CD14-positive monocyte (primary cell): ENCODE measurements around the gene CXCR6. TPM values are rescaled to one million over a fixed set of nuclear protein-coding genes. Genes with fewer than 3 reads are reported as not detected.
A peak's percentile ranks its signal among the peaks of the same experiment; 100 is the strongest.

Source experiments
- DNase-seq, 3 donors: peaks; one replicate each; pipeline ENCODE4 v3.0.0-alpha.2; 2011 to 2022
- H2AFZ ChIP-seq: 2 replicates; pipeline ENCODE4 v1.6.0; 2012; ENCODE audit warnings: mild to moderate bottlenecking, low read depth, low read length, inconsistent platforms; ENCODE audit not compliant: insufficient read depth, poor library complexity, severe bottlenecking
- H3K27ac ChIP-seq, 2 donors: 1 replicate in 1 of 2; 2 replicates in 1 of 2; pipeline ENCODE4 v1.5.1; 2012 to 2013; ENCODE audit warnings: low read length in 2 of 2, control low read depth in 1 of 2, inconsistent platforms in 1 of 2, low read depth in 1 of 2, mild to moderate bottlenecking in 1 of 2
- H3K27me3 ChIP-seq, 2 donors: one replicate each; pipeline versions ENCODE4 v1.6.0 to v1.6.1; 2011 to 2013; ENCODE audit warnings: low read length in 2 of 2; ENCODE audit not compliant: control insufficient read depth in 2 of 2, insufficient read depth in 2 of 2
- H3K36me3 ChIP-seq, 2 donors: replicated peaks in 1 of 2; 1 replicate in 1 of 2; 2 replicates in 1 of 2; pipeline versions ENCODE4 v1.5.1 to v1.6.1; 2012 to 2013; ENCODE audit warnings: low read length in 2 of 2, control low read depth in 1 of 2, inconsistent platforms in 1 of 2, mild to moderate bottlenecking in 1 of 2; ENCODE audit not compliant: insufficient read depth in 2 of 2, control insufficient read depth in 1 of 2
- H3K4me1 ChIP-seq, 2 donors: 1 replicate in 1 of 2; 2 replicates in 1 of 2; pipeline versions ENCODE4 v1.5.1 to v1.6.1; 2012 to 2013; ENCODE audit warnings: low read length in 2 of 2, control low read depth in 1 of 2, inconsistent platforms in 1 of 2, mild to moderate bottlenecking in 1 of 2, moderate library complexity in 1 of 2; ENCODE audit not compliant: insufficient read depth in 2 of 2, control insufficient read depth in 1 of 2
- H3K4me2 ChIP-seq: replicated peaks from 2 replicates; pipeline ENCODE3; 2012; ENCODE audit warnings: low read length, moderate library complexity, mild to moderate bottlenecking; ENCODE audit not compliant: poor library complexity, severe bottlenecking; ENCODE audit errors: extremely low read depth
- H3K4me3 ChIP-seq, 3 experiments: fragments of 200-600 bp in 1 of 3; sonication (generic) in 1 of 3; replicated peaks in 1 of 3; 1 replicate in 2 of 3; 2 replicates in 1 of 3; pipeline ENCODE4 v1.5.1; 2011 to 2013; ENCODE audit warnings: low read length in 3 of 3, mild to moderate bottlenecking in 3 of 3, control low read depth in 2 of 3, low read depth in 2 of 3, inconsistent platforms in 1 of 3, moderate library complexity in 1 of 3
- H3K79me2 ChIP-seq: 2 replicates; pipeline ENCODE4 v1.6.0; 2012; ENCODE audit warnings: mild to moderate bottlenecking, control low read depth, inconsistent platforms, low read length, moderate library complexity; ENCODE audit not compliant: insufficient read depth
- H3K9ac ChIP-seq: 2 replicates; pipeline ENCODE4 v1.6.0; 2017; ENCODE audit warnings: low read length, mild to moderate bottlenecking; ENCODE audit not compliant: insufficient read depth, poor library complexity, severe bottlenecking
- H3K9me3 ChIP-seq, 2 donors: replicated peaks in 1 of 2; 1 replicate in 1 of 2; 2 replicates in 1 of 2; pipeline versions ENCODE4 v1.5.1 to v1.6.1; 2012 to 2013; ENCODE audit warnings: low read length in 2 of 2, control low read depth in 1 of 2; ENCODE audit not compliant: control insufficient read depth in 1 of 2, insufficient read depth in 1 of 2
- H4K20me1 ChIP-seq: 2 replicates; pipeline ENCODE4 v1.6.0; 2012; ENCODE audit warnings: mild to moderate bottlenecking, low read length, control low read depth, moderate library complexity; ENCODE audit not compliant: insufficient read depth
- H3K27ac Mint-ChIP-seq, 7 donors: one replicate each; pipeline ENCODE4 v1.8.0; 2020; ENCODE audit warnings: mild to moderate bottlenecking in 7 of 7, mixed read lengths in 7 of 7, moderate library complexity in 6 of 7, inconsistent platforms in 2 of 7
- H3K27me3 Mint-ChIP-seq, 3 donors: one replicate each; pipeline ENCODE4 v1.8.0; 2021 to 2022; ENCODE audit warnings: low read depth in 3 of 3, mild to moderate bottlenecking in 3 of 3, mixed read lengths in 3 of 3, moderate library complexity in 3 of 3, inconsistent platforms in 1 of 3
- H3K36me3 Mint-ChIP-seq, 2 donors: one replicate each; pipeline ENCODE4 v1.8.0; 2020; ENCODE audit warnings: mixed read lengths in 2 of 2, inconsistent platforms in 1 of 2, mild to moderate bottlenecking in 1 of 2
- H3K4me1 Mint-ChIP-seq: one replicate; pipeline ENCODE4 v1.8.0; 2020; ENCODE audit warnings: mild to moderate bottlenecking, mixed read lengths
- H3K4me3 Mint-ChIP-seq, 2 donors: one replicate each; pipeline ENCODE4 v1.8.0; 2020; ENCODE audit warnings: mild to moderate bottlenecking in 2 of 2, mixed read lengths in 2 of 2, moderate library complexity in 1 of 2
- H3K9me3 Mint-ChIP-seq, 7 donors: one replicate each; pipeline ENCODE4 v1.8.0; 2020 to 2022; ENCODE audit warnings: mixed read lengths in 7 of 7, mild to moderate bottlenecking in 6 of 7, moderate library complexity in 6 of 7, inconsistent platforms in 2 of 7
- WGBS: methylation state at CpG from one replicate; pipeline ENCODE4 v1.1.5; 2013; ENCODE audit warnings: missing lambda C conversion rate; ENCODE audit not compliant: insufficient coverage; 5-methylcytosine and 5-hydroxymethylcytosine counted together
- intact Hi-C, 2 donors: fragments of 100-400 bp; cut with micrococcal nuclease; formaldehyde crosslinking; loops; one replicate each; pipeline versions ENCODE4 v1.15.0 to v1.15.1; 2023
- polyA plus RNA-seq, 3 donors: library from polyadenylated mRNA; depleted of rRNA in 1 of 3; unstranded in 2 of 3; stranded (reverse) in 1 of 3; fragments of 300-500 nt in 2 of 3; fragments of >200 nt in 1 of 3; fragmentation: Illumina TruSeq in 2 of 3; gene quantifications; 1 replicate in 2 of 3; 2 replicates in 1 of 3; pipeline ENCODE4 v1.2.3, GENCODE V29; 2012 to 2021
- TF ChIP-seq, protein P1 (sequence below): fragments of 200-600 bp; IDR thresholded peaks from one replicate; pipeline ENCODE4 v1.8.0; 2022; ENCODE audit warnings: antibody characterized with exemption, mild to moderate bottlenecking

Gene CXCR6
- polyA plus RNA-seq, 3 donors, result 0.10 TPM; not detected in 2

DNA sequence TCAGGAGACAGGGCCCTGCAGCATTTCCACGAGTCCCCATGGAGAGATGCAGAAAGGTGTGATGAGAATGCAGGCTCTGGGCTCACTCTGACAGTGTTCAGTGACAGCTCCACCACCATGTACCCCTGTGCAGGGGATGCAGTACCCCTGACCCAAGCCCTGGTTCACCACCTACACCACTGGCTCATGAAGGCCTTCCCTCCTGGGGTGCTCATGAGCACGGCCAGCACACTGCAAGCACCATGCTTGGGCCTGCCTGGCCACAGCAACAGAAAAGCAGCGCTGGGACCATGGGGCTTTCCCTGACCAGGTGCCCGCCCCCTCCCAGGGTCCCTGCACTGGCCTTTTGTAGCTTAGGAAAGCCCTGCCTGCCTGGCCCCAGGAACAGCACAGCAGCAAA lies 6.2 kb downstream of the CXCR6 start:
- Histone ChIP-seq H3K4me1 (no peaks in the 10 kb centered on the region), H3K27ac (no peak overlapping the region), H3K27me3 (no peaks in the 10 kb centered on the region), H4K20me1 (no peaks in the 10 kb centered on the region), H3K36me3 (peaks cover 88 to 100% of the 10 kb centered on the region in 2 donors), H2AFZ (no peak overlapping the region), H3K4me2 (no peak overlapping the region), H3K4me3 (no peak overlapping the region), H3K79me2 (no peaks in the 10 kb centered on the region), H3K9me3 (no peaks in the 10 kb centered on the region), H3K9ac (no peak overlapping the region)
- 97% methylated on average over 4 of the region's 4 CpGs for WGBS
- Mint-ChIP-seq H3K27ac (peak overlapping the region in 1 of 7 donors; percentile 50), H3K27me3 (peaks cover 1 to 4% (median 2%) of the 10 kb centered on the region in 3 donors), H3K9me3 (no peaks in the 10 kb centered on the region), H3K36me3 (peaks cover 94 to 96% of the 10 kb centered on the region in 2 donors), H3K4me1 (no peaks in the 10 kb centered on the region), H3K4me3 (no peak overlapping the region)
- no peak for DNase-seq
- intact Hi-C loops, result no loop called here
- TF ChIP-seq, protein P1, sequence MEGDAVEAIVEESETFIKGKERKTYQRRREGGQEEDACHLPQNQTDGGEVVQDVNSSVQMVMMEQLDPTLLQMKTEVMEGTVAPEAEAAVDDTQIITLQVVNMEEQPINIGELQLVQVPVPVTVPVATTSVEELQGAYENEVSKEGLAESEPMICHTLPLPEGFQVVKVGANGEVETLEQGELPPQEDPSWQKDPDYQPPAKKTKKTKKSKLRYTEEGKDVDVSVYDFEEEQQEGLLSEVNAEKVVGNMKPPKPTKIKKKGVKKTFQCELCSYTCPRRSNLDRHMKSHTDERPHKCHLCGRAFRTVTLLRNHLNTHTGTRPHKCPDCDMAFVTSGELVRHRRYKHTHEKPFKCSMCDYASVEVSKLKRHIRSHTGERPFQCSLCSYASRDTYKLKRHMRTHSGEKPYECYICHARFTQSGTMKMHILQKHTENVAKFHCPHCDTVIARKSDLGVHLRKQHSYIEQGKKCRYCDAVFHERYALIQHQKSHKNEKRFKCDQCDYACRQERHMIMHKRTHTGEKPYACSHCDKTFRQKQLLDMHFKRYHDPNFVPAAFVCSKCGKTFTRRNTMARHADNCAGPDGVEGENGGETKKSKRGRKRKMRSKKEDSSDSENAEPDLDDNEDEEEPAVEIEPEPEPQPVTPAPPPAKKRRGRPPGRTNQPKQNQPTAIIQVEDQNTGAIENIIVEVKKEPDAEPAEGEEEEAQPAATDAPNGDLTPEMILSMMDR, result no peak

DNA sequence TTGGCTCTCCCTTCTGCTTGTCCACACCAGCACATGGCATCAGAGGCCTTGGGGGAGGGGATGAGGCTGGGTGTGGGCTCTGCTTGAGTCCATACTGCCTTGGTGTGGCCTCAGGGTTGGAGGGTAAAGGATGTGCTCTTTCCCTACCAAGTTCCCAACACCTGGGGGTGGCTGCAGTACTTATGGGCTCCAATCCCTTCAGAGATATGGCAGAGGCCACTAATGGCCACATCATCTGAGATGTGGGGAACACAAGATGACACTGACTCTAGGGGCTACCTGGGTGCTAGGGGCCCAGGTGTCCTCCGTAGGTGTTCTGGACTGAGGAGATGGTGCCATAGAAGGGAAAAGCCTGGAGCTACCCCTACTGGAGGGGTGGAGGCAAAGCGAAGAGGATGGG lies 6.9 kb downstream of the CXCR6 start:
- Histone ChIP-seq H3K4me2 (no peak overlapping the region), H3K4me3 (no peak overlapping the region), H3K27me3 (no peaks in the 10 kb centered on the region), H3K36me3 (peaks cover 95 to 100% of the 10 kb centered on the region in 2 donors), H3K9me3 (no peaks in the 10 kb centered on the region), H3K79me2 (no peaks in the 10 kb centered on the region), H3K9ac (no peak overlapping the region), H3K4me1 (no peaks in the 10 kb centered on the region), H3K27ac (no peak overlapping the region), H2AFZ (no peak overlapping the region), H4K20me1 (no peaks in the 10 kb centered on the region)
- no peak for DNase-seq
- TF ChIP-seq, protein P1, result no peak
- WGBS, result no CpG with 5 or more reads among the region's 2 CpGs
- Mint-ChIP-seq H3K36me3 (peaks cover 95 to 98% of the 10 kb centered on the region in 2 donors), H3K4me3 (no peak overlapping the region), H3K27ac (peak overlapping the region in 1 of 7 donors; percentile 58), H3K27me3 (peaks cover 1 to 4% (median 2%) of the 10 kb centered on the region in 3 donors), H3K9me3 (no peaks in the 10 kb centered on the region), H3K4me1 (no peaks in the 10 kb centered on the region)
- intact Hi-C loops, result no loop called here
